Adrenal gland (tissue), 12 donors: ENCODE measurements around the gene MROH8. TPM values are rescaled to one million over a fixed set of nuclear protein-coding genes. Genes with fewer than 3 reads are reported as not detected.
A peak's percentile ranks its signal among the peaks of the same experiment; 100 is the strongest.

Source experiments
- DNase-seq, 7 donors: peaks; one replicate each; pipeline ENCODE4 v3.0.0-alpha.2; 2019 to 2020
- H3K27ac ChIP-seq, 5 donors: fragments of 200-600 bp; sonication (generic) in 4 of 5; 1 replicate in 3 of 5; 2 replicates in 2 of 5; pipeline versions ENCODE4 v1.5.1 to v1.8.0; 2016 to 2020; ENCODE audit warnings: mild to moderate bottlenecking in 1 of 5
- H3K27me3 ChIP-seq: fragments of 200-600 bp; 2 replicates; pipeline ENCODE4 v1.8.0; 2021
- H3K36me3 ChIP-seq, 2 donors: fragments of 200-600 bp; replicated peaks in 1 of 2; 1 replicate in 1 of 2; 2 replicates in 1 of 2; pipeline versions ENCODE4 v1.5.1 to v1.8.0; 2018 to 2022
- H3K4me1 ChIP-seq, 2 donors: fragments of 200-600 bp; replicated peaks in 1 of 2; 1 replicate in 1 of 2; 2 replicates in 1 of 2; pipeline versions ENCODE4 v1.5.1 to v1.8.0; 2018 to 2021
- H3K4me3 ChIP-seq, 4 donors: fragments of 200-600 bp; sonication (generic) in 3 of 4; one replicate each; pipeline ENCODE4 v1.5.1; 2016 to 2018
- H3K9me3 ChIP-seq, 3 donors: fragments of 200-600 bp; sonication (generic) in 1 of 3; replicated peaks in 1 of 3; 1 replicate in 2 of 3; 2 replicates in 1 of 3; pipeline versions ENCODE4 v1.5.1 to v1.8.0; 2016 to 2021
- CTCF ChIP-seq, 6 experiments: fragments of 450-650 bp in 4 of 6; fragments of 200-600 bp in 2 of 6; sonication (generic) in 1 of 6; IDR thresholded peaks; 1 replicate in 5 of 6; 2 replicates in 1 of 6; pipeline versions ENCODE4 v1.5.1 to v1.8.0; 2016 to 2021; ENCODE audit warnings: antibody characterized with exemption in 6 of 6, mild to moderate bottlenecking in 2 of 6, moderate library complexity in 1 of 6
- POLR2A ChIP-seq, 2 donors: fragments of 450-650 bp; IDR thresholded peaks; one replicate each; pipeline ENCODE4 v1.6.1; 2017; ENCODE audit warnings: antibody characterized with exemption in 2 of 2, mild to moderate bottlenecking in 2 of 2, moderate library complexity in 1 of 2
- WGBS, 4 donors: extraction: QIAGEN DNeasy Blood & Tissue Kit in 2 of 4; methylation state at CpG; one replicate each; pipeline versions ENCODE4 v1.1.5 to v1.1.7; 2013 to 2017; 5-methylcytosine and 5-hydroxymethylcytosine counted together
- intact Hi-C, 2 donors: fragments of 100-400 bp; cut with DNase I; formaldehyde crosslinking; loops; one replicate each; pipeline versions ENCODE4 v1.14.1 to v1.15.0; 2022 to 2023
- polyA plus RNA-seq, 3 donors: library from polyadenylated mRNA; stranded (reverse); fragments of 200-250 nt in 2 of 3; fragments of 350-450 nt in 1 of 3; fragmentation: Illumina TruSeq in 1 of 3; extraction: RNeasy Lipid Tissue Mini Kit (QIAGEN cat#74804) in 1 of 3; gene quantifications; one replicate each; pipeline ENCODE4 v1.2.3, GENCODE V29; 2013 to 2014
- total RNA-seq, 9 donors: library from RNA; depleted of rRNA in 4 of 9; stranded (reverse); fragments of >200 nt in 4 of 9; fragments of 120-200 nt in 1 of 9; fragmentation: NEBNext Ultra II Directional in 1 of 9; extraction: Animal tissue kit (Norgen Biotek cat#: 25700) in 1 of 9; gene quantifications; one replicate each; pipeline versions ENCODE4 v1.1.0 to v1.2.4, GENCODE V29; 2013 to 2023
- donor health status: healthy with polysubstance abuse.
- donor health status: Bipolar disorder and iron deficiency.
- donor health status: DM: yes; HTN: yes; CAD: no.
- donor health status: DM: no; HTN: no; CAD: no.
- donor health status: DM: no; HTN: no; CAD: no.
- donor health status: DM: yes; HTN: yes; CAD: no.

Gene MROH8
- total and polyA plus RNA-seq, 12 donors = 1.3 to 13.8 (median 3.8) TPM

- DNase-seq = peak; percentile 68 to 84 (median 77)
- 0 to 3% (median 0%) methylated on average over 10 to 58 of the region's 58 CpGs for WGBS, 4 donors
- intact Hi-C loops = no loop called here
- Histone ChIP-seq H3K27me3 (no peaks in the 10 kb centered on the region), H3K4me3 (peak within 1 kb of the TSS; percentile 20 to 96 (median 62)), H3K27ac (peak within 1 kb of the TSS in 2 of 5 donors; percentile 58 to 70), H3K36me3 (no peaks in the 10 kb centered on the region), H3K9me3 (no peaks in the 10 kb centered on the region), H3K4me1 (peaks cover 0 to 16% of the 10 kb centered on the region in 2 donors)
- no peak for TF ChIP-seq POLR2A (IDR thresholded peaks at IDR 0.05)
- peak in 4 of 6 experiments; percentile 26 to 56 (median 28) for TF ChIP-seq CTCF (IDR thresholded peaks at IDR 0.05)
Observed at GRCh38 chr20:37095599-37096414, 83.5 kb downstream of the MROH8 start, which contains the start of gene RBL1. TSS of gene RBL1 (minus strand) at chr20:37095997. CDS start at chr20:37095928, 69 bp downstream.

- no peaks in the 10 kb centered on the region for H3K27me3 ChIP-seq
- intact Hi-C loops = no loop called here
- peak in 2 of 7 donors; percentile 4 to 17 for DNase-seq
- H3K9me3 ChIP-seq = no peaks in the 10 kb centered on the region
- H3K27ac ChIP-seq = peak overlapping the region in 1 of 5 donors; percentile 70
- WGBS, 4 donors = 1 to 5% (median 2%) methylated on average over 19 of the region's 19 CpGs
- no peak for TF ChIP-seq POLR2A (IDR thresholded peaks at IDR 0.05)
- no peak for TF ChIP-seq CTCF (IDR thresholded peaks at IDR 0.05)
- peak overlapping the region in 2 of 4 donors; percentile 88 to 96 for H3K4me3 ChIP-seq
- peaks cover 0 to 16% of the 10 kb centered on the region in 2 donors for H3K4me1 ChIP-seq
- H3K36me3 ChIP-seq = no peaks in the 10 kb centered on the region
Observed at GRCh38 chr20:37095108-37095598, 84.2 kb downstream of the MROH8 start.

- H3K4me1 ChIP-seq = peaks cover 0 to 12% of the 10 kb centered on the region in 2 donors
- H3K36me3 ChIP-seq = peaks cover 0 to 3% of the 10 kb centered on the region in 2 donors
- H3K4me3 ChIP-seq = no peak overlapping the region
- WGBS, 4 donors = 65 to 78% (median 75%) methylated on average over 2 of the region's 2 CpGs
- no peak for DNase-seq
- H3K9me3 ChIP-seq = no peaks in the 10 kb centered on the region
- H3K27me3 ChIP-seq = no peaks in the 10 kb centered on the region
- intact Hi-C loops = no loop called here
- no peak overlapping the region for H3K27ac ChIP-seq
- TF ChIP-seq CTCF (IDR thresholded peaks at IDR 0.05) (no peak), POLR2A (IDR thresholded peaks at IDR 0.05) (no peak)
Observed at GRCh38 chr20:37090407-37090806, 88.9 kb downstream of the MROH8 start.

- Histone ChIP-seq H3K27me3 (no peaks in the 10 kb centered on the region), H3K9me3 (no peaks in the 10 kb centered on the region), H3K4me1 (no peaks in the 10 kb centered on the region), H3K27ac (no peak overlapping the region), H3K36me3 (no peaks in the 10 kb centered on the region), H3K4me3 (no peak overlapping the region)
- peak in 4 of 6 experiments; percentile 17 to 43 (median 35) for TF ChIP-seq CTCF (IDR thresholded peaks at IDR 0.05)
- TF ChIP-seq POLR2A (IDR thresholded peaks at IDR 0.05) = no peak
- 83 to 96% (median 88%) methylated on average over 4 to 5 of the region's 5 CpGs for WGBS, 4 donors
- intact Hi-C loops = no loop called here
- peak in 2 of 7 donors; percentile 23 to 63 for DNase-seq
Observed at GRCh38 chr20:37081717-37082289, 97.5 kb downstream of the MROH8 start.
